Stimulated activated CD8-positive, alpha-beta memory T cell treated with anti-CD3 and anti-CD28 coated beads, Interleukin-12 subunit alpha, Interleukin-12 subunit beta, amount 100 ng/mL, for 24 hours (primary cell): ENCODE measurements around the gene GLT1D1.

ENCODE experiments used
- DNase-seq: peaks from one replicate; pipeline ENCODE4 v3.0.0-alpha.2; 2020; ENCODE audit errors: extremely low read depth

The GLT1D1 gene

DNA sequence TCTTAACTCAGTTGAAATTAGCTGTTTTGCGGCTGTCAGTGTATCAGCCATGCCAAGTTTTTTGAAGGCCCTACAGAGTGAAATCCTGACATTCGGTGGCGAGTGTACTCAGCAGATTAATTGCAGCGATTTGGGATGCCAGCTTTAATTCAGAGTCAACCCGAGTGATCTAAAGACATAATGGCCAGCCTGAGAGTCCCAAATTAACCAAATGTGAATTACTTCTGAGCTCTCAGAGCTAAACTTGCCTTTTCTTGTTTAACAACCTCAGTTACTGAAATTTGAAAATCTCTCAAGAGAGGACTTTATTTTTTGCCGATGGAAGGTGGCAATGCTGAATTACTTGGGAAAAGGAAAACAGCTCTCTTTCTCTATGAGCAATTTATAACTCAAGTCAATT lies 148.5 kb downstream of the GLT1D1 start:
- DNase-seq, result no peak

DNA sequence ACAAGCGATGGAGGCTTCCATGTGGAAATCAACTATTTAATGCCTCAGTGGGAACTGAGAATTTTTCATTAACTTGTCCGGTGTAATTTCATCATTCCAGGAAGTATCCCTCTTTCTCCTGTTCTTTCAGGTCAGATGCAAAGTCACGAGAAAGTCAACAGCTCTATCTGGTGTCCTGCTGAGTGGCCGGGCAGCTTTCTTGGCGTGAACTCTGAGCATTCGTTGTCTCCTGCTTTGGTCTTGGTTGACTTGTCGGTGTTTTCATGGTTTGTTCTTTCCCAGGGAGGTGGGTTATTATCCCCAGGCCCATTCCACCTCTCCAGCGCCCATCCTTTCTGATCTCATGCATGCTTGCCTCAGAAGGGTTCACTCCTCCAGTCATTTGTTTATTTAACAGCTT lies 149.1 kb downstream of the GLT1D1 start:
- no peak for DNase-seq

DNA sequence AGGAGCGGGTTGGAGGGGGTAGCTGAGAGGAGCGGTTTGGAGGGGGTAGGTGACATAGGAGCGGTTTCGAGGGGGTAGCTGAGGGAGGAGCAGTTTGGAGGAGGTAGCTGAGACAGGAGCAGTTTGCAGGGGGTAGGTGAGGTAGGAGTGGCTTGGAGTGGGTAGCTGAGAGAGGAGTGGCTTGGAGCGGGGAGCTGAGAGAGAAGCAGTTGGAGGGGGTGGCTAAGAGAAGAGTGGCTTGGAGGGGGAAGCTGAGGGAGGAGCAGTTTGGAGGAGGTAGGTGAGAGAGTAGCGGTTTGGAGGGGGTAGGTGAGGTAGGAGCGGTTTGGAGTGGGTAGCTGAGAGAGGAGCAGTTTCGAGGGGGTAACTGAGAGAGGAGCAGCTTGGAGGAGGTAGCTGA lies 152.1 kb downstream of the GLT1D1 start:
- DNase-seq, result no peak

GRCh38 chr12:129005829-129006228 lies 152.6 kb downstream of the GLT1D1 start:
- DNase-seq, result no peak

DNA sequence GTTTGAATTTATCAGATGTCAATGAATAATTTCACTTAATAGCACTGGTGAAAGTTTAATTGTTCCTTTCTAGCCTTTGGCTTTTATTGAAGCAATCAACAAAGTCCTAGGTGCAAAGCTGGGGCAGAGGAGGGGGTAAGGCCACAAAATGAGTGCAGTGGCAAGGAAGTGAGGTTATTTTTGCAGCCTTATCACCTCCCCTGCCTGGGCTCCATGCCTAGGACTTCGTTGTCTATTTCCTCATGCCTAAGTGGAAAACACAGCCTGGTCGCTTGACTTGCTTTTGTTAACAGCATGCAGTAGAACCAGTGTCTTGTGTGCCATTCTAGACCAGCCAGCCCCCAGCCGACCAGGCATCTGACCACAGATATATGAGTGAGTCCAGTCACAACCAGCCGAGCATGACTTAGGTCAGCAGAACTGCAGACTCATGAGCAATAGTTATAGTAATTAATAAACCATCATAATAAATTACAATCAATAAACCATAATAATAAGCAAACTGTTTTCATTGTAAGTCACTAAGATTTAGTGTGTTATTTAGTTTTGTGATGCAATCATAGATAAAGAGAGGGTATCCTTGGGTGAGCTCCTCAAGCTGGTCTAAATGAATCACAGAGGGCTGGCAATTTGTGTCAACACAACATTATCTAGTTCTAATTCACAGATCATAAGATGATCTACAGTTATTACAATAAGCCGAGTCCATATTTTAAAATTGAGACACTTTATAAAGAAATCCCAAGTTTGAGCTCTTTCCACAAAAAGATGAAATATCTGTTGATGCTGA lies 156.8 kb downstream of the GLT1D1 start:
- DNase-seq, result no peak

GRCh38 chr12:129016159-129016558 lies 162.9 kb downstream of the GLT1D1 start:
- DNase-seq, result no peak

GRCh38 chr12:129025055-129025454 lies 171.8 kb downstream of the GLT1D1 start:
- no peak for DNase-seq

GRCh38 chr12:129028844-129029243 lies 175.6 kb downstream of the GLT1D1 start:
- no peak for DNase-seq
